Middle frontal gyrus (tissue), 1 donor: ENCODE results near the gene PRKCH.

Experiments
- DNase-seq: peaks from one replicate; pipeline ENCODE4 v3.0.0-alpha.2; 2015; ENCODE audit warnings: low spot score; ENCODE audit errors: extremely low spot score

Gene PRKCH

GRCh38 chr14:61362072-61362750 lies 40.8 kb downstream of the PRKCH start:
- no peak for DNase-seq

GRCh38 chr14:61364243-61364642 lies 42.9 kb downstream of the PRKCH start:
- no peak for DNase-seq

GRCh38 chr14:61365667-61366212 lies 44.4 kb downstream of the PRKCH start:
- no peak for DNase-seq

GRCh38 chr14:61368114-61368710 lies 46.8 kb downstream of the PRKCH start:
- DNase-seq = no peak

GRCh38 chr14:61368781-61369453 lies 47.5 kb downstream of the PRKCH start:
- DNase-seq = no peak

GRCh38 chr14:61369454-61369810 lies 48.1 kb downstream of the PRKCH start:
- DNase-seq = no peak

- DNase-seq = no peak
Observed at GRCh38 chr14:61372379-61372778, 51.0 kb downstream of the PRKCH start.

GRCh38 chr14:61372842-61373555 lies 51.6 kb downstream of the PRKCH start:
- no peak for DNase-seq

- no peak for DNase-seq
Observed at GRCh38 chr14:61374284-61374683, 52.9 kb downstream of the PRKCH start.

GRCh38 chr14:61375218-61375617 lies 53.8 kb downstream of the PRKCH start:
- no peak for DNase-seq

- DNase-seq = no peak
Observed at GRCh38 chr14:61376314-61376713, 54.9 kb downstream of the PRKCH start.

GRCh38 chr14:61377749-61378148 lies 56.4 kb downstream of the PRKCH start:
- no peak for DNase-seq

GRCh38 chr14:61379639-61380184 lies 58.3 kb downstream of the PRKCH start:
- no peak for DNase-seq

GRCh38 chr14:61380984-61381383 lies 59.6 kb downstream of the PRKCH start:
- no peak for DNase-seq

GRCh38 chr14:61381553-61381952 lies 60.2 kb downstream of the PRKCH start:
- DNase-seq = no peak

- no peak for DNase-seq
Observed at GRCh38 chr14:61382842-61383241, 61.5 kb downstream of the PRKCH start.

GRCh38 chr14:61385002-61385685 lies 63.8 kb downstream of the PRKCH start:
- no peak for DNase-seq

GRCh38 chr14:61386173-61386772 lies 64.9 kb downstream of the PRKCH start:
- DNase-seq = no peak

GRCh38 chr14:61387076-61387475 lies 65.7 kb downstream of the PRKCH start:
- DNase-seq = no peak

- no peak for DNase-seq
Observed at GRCh38 chr14:61388173-61388975, 67.0 kb downstream of the PRKCH start.
